Uterus (tissue), 4 donors: ENCODE measurements around the gene PPP2R2D. TPM values are rescaled to one million over a fixed set of nuclear protein-coding genes. Genes with fewer than 3 reads are reported as not detected.

Experiments
- DNase-seq, 2 donors: peaks; one replicate each; pipeline ENCODE4 v3.0.0-alpha.2; 2019 to 2020
- H3K27ac ChIP-seq, 2 donors: fragments of 200-600 bp; sonication (generic); 1 replicate in 1 of 2; 2 replicates in 1 of 2; pipeline ENCODE4 v1.5.1; 2016 to 2018
- H3K27me3 ChIP-seq, 2 donors: fragments of 200-600 bp; sonication (generic); one replicate each; pipeline ENCODE4 v1.5.1; 2018 to 2019; ENCODE audit warnings: control low read depth in 1 of 2
- H3K36me3 ChIP-seq, 2 donors: fragments of 200-600 bp; sonication (generic); one replicate each; pipeline ENCODE4 v1.5.1; 2019; ENCODE audit warnings: control low read depth in 1 of 2
- H3K4me1 ChIP-seq, 2 donors: fragments of 200-600 bp; sonication (generic); one replicate each; pipeline ENCODE4 v1.5.1; 2018 to 2019; ENCODE audit warnings: control low read depth in 1 of 2
- H3K4me3 ChIP-seq, 2 donors: fragments of 200-600 bp; sonication (generic); 1 replicate in 1 of 2; 2 replicates in 1 of 2; pipeline ENCODE4 v1.5.1; 2018 to 2019; ENCODE audit warnings: mild to moderate bottlenecking in 1 of 2
- H3K9me3 ChIP-seq, 2 donors: fragments of 200-600 bp; sonication (generic); one replicate each; pipeline ENCODE4 v1.5.1; 2019; ENCODE audit warnings: control low read depth in 1 of 2
- CTCF ChIP-seq, 4 experiments: fragments of 200-600 bp in 2 of 4; fragments of 450-650 bp in 2 of 4; sonication (generic) in 2 of 4; IDR thresholded peaks; one replicate each; pipeline ENCODE4 v1.5.1; 2016 to 2019; ENCODE audit warnings: antibody characterized with exemption in 4 of 4, mild to moderate bottlenecking in 2 of 4, moderate library complexity in 1 of 4
- POLR2A ChIP-seq, 2 donors: fragments of 450-650 bp; IDR thresholded peaks; one replicate each; pipeline ENCODE4 v1.6.1; 2016; ENCODE audit warnings: antibody characterized with exemption in 2 of 2, mild to moderate bottlenecking in 1 of 2, moderate library complexity in 1 of 2
- intact Hi-C: fragments of 100-400 bp; cut with DNase I; formaldehyde crosslinking; loops from one replicate; pipeline ENCODE4 v1.15.1; 2023; ENCODE audit warnings: low total_unique reads
- total RNA-seq, 4 donors: library from RNA; depleted of rRNA in 3 of 4; stranded (reverse); fragments of >200 nt in 3 of 4; gene quantifications; one replicate each; pipeline versions ENCODE4 v1.1.0 to v1.2.4, GENCODE V29; 2014 to 2023
- donor health status: DM: yes; HTN: yes; CAD: no.

PPP2R2D gene
- total RNA-seq, 4 donors from 2014 or later, result 21.2 to 43.2 (median 36.3) TPM

DNA sequence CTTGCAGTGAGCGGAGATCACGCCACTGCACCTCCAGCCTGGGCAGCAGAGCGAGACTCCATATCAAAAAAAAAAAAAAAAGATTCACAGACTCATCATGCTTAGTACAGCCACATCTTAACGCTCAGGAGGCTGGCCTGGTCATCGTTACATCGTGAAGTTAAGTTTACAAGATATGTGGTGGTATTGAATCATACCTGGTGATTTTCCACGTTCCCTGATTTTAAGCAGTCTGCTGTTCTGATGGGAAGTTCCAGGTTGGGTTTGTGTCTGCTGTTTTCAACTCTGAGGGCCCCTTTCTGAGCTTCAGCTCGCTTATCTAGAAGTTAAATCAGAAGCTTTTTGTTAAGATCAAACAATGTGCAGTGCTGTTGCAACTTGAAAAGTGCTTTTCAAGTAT lies 6.9 kb downstream of the PPP2R2D start:
- Histone ChIP-seq H3K4me3 (no peak overlapping the region), H3K36me3 (no peaks in the 10 kb centered on the region), H3K4me1 (no peaks in the 10 kb centered on the region), H3K9me3 (no peaks in the 10 kb centered on the region), H3K27me3 (no peaks in the 10 kb centered on the region), H3K27ac (no peak overlapping the region)
- TF ChIP-seq POLR2A (IDR thresholded peaks at IDR 0.05), result no peak
- no peak for TF ChIP-seq CTCF (IDR thresholded peaks at IDR 0.05)
- intact Hi-C loops, result loop anchor here (10.0 kb wide), 1 partner anchor 67 kb away; no protein-coding TSS in a partner anchor
- DNase-seq, result no peak

DNA sequence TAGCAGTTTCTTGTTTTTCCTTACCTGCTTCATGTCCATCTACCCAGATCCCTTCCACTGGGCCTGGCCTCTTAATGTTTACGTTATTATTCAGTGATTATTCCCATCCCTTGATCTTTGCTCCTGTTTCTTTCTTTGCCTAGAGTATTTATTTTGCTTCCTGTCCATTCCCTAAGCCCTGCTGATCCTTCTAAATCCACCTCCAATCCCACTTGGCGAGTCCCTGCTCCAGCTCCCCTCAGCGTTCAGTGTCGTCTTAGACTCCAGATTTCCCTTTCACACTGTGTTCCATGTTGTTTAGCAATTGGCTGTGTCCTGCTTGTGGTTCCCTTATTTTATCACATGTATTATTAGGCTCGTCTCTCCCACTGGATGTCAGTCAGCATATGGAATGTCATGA lies 7.3 kb downstream of the PPP2R2D start:
- Histone ChIP-seq H3K27ac (no peak overlapping the region), H3K4me1 (no peaks in the 10 kb centered on the region), H3K27me3 (no peaks in the 10 kb centered on the region), H3K36me3 (no peaks in the 10 kb centered on the region), H3K4me3 (no peak overlapping the region), H3K9me3 (no peaks in the 10 kb centered on the region)
- DNase-seq, result no peak
- intact Hi-C loops, result loop anchor here (10.0 kb wide), 1 partner anchor 67 kb away; no protein-coding TSS in a partner anchor
- TF ChIP-seq POLR2A (IDR thresholded peaks at IDR 0.05) (no peak), CTCF (IDR thresholded peaks at IDR 0.05) (no peak)

- no peak for DNase-seq
- H3K36me3 ChIP-seq, result no peaks in the 10 kb centered on the region
- H3K27ac ChIP-seq, result no peak overlapping the region
- no peak for TF ChIP-seq POLR2A (IDR thresholded peaks at IDR 0.05)
- no peak for TF ChIP-seq CTCF (IDR thresholded peaks at IDR 0.05)
- H3K4me1 ChIP-seq, result no peaks in the 10 kb centered on the region
- intact Hi-C loops, result loop anchor here (10.0 kb wide), 1 partner anchor 66 kb away; no protein-coding TSS in a partner anchor
- H3K4me3 ChIP-seq, result no peak overlapping the region
- H3K27me3 ChIP-seq, result no peaks in the 10 kb centered on the region
- no peaks in the 10 kb centered on the region for H3K9me3 ChIP-seq
These were observed 8.4 kb downstream of the PPP2R2D start for GRCh38 chr10:131909014-131909808.

GRCh38 chr10:131909929-131910328 lies 9.1 kb downstream of the PPP2R2D start:
- Histone ChIP-seq H3K27me3 (no peaks in the 10 kb centered on the region), H3K4me3 (no peak overlapping the region), H3K4me1 (no peaks in the 10 kb centered on the region), H3K9me3 (no peaks in the 10 kb centered on the region), H3K27ac (no peak overlapping the region), H3K36me3 (no peaks in the 10 kb centered on the region)
- TF ChIP-seq CTCF (IDR thresholded peaks at IDR 0.05) (no peak), POLR2A (IDR thresholded peaks at IDR 0.05) (no peak)
- no peak for DNase-seq
- intact Hi-C loops, result loop anchor here (10.0 kb wide), 1 partner anchor 65 kb away; no protein-coding TSS in a partner anchor

GRCh38 chr10:131910663-131911314 lies 10.0 kb downstream of the PPP2R2D start:
- Histone ChIP-seq H3K27me3 (no peaks in the 10 kb centered on the region), H3K4me3 (no peak overlapping the region), H3K4me1 (no peaks in the 10 kb centered on the region), H3K36me3 (no peaks in the 10 kb centered on the region), H3K9me3 (no peaks in the 10 kb centered on the region), H3K27ac (no peak overlapping the region)
- no peak for TF ChIP-seq POLR2A (IDR thresholded peaks at IDR 0.05)
- no peak for TF ChIP-seq CTCF (IDR thresholded peaks at IDR 0.05)
- DNase-seq, result no peak
- intact Hi-C loops, result no loop called here
